ENCODE results near the gene MAGEB16.

MAGEB16 gene

GRCh38 chrX:35798042-35798441 is at the start of gene MAGEB16:
TSS of gene MAGEB16 (plus strand) at chrX:35798342. CDS start at chrX:35802197, 3,855 bp downstream.
- no peak for DNase-seq (ENCODE audit: extremely low read depth in 1 of 2, low read depth in 1 of 2)

DNA sequence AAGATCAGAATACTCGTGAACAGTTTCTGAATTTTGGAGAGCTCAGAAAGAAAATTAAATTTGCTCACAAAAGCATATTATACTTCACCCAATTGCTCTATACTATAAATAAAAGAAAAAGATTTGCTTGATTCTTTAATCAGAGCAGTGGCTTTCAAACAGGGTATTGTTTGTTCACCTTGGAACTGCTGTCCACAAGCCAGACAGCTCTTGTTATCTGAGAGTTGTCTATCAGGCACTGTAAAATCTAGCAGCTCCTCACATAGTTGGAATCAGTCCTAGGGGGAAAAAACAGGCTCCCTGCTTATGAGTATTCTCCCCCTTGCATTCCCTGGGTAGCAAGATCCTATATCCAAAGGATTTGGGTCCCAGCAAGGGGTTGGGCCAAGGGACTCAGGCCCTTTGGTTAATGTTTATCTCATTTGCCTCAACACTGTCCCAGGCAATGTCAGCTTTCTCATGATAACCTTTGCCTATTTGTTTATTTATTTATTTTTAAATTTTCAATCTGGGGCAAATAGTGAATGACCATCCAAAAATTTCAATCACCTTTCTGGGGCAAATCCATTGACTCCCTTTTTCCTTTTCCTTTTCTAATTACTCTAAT is 24.1 kb upstream of the MAGEB16 start:
- no peak for DNase-seq (ENCODE audit: extremely low read depth in 1 of 2, low read depth in 1 of 2)

GRCh38 chrX:35785075-35785474 is 13.1 kb upstream of the MAGEB16 start:
- DNase-seq (ENCODE audit: extremely low read depth in 1 of 2, low read depth in 1 of 2), result no peak

DNA sequence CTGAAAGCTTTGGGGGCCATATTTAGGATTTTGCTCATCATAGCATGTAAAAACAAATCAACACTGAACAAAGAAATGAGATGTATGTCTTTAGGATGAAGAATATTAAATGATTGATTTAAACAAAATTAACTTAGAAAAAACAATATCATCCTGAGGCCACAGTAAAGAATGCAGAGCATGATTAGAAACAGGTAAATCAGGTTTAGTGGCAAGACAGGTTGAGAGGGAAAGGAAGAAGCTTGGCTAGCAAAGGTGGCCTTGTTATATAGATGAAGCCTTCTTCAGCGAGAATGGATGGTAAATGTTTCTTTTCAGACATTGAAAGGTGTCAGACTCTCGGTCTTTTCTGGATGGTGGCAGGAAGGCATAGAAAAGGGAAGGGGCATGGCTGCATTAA is 11.9 kb upstream of the MAGEB16 start:
- DNase-seq (ENCODE audit: extremely low read depth in 1 of 2, low read depth in 1 of 2), result no peak

GRCh38 chrX:35787867-35788266 is 10.3 kb upstream of the MAGEB16 start:
- no peak for DNase-seq (ENCODE audit: extremely low read depth in 1 of 2, low read depth in 1 of 2)

- no peak for DNase-seq (ENCODE audit: extremely low read depth in 1 of 2, low read depth in 1 of 2)
These were observed 2.3 kb downstream of the MAGEB16 start for GRCh38 chrX:35800474-35800873.

DNA sequence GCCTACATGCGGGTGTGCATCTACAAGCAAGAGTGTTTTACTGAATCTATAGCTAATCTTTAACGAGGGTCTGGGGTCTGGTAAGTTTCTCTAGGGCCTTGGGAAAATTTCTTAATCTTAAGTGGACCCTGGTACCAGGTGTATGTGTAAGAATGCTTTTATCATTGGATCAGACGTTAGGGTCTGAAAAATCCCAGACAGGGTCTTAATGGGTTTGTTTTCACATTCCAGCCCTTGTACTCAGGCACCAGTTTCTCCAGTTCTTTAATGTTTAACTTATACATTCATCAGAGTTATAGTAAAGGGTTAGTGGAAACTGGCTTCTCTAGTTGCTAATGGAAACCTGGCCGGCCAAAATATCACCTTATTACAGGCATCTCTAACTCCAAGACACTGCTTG is 11.6 kb downstream of the MAGEB16 start:
- no peak for DNase-seq (ENCODE audit: extremely low read depth in 1 of 2, low read depth in 1 of 2)

DNA sequence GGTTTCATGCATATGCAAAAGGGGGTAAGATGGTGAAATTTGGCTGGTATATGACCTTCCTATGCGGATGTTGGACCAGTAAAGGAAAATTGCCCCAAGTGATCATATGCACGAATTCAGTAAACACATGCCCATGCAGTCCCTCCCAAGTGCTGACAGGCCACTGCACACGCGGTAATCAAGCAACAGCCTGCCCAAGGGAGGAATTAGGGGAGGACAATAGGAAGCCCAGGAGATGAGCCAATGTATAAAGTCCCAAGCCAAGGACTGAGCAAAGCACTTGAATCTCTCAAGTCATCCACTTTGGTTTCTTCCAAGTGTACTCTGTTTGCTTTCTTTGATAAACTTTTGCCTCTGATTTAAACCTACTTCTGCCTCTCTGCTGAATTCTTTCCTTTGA is 21.1 kb downstream of the MAGEB16 start:
- no peak for DNase-seq (ENCODE audit: extremely low read depth in 1 of 2, low read depth in 1 of 2)

DNA sequence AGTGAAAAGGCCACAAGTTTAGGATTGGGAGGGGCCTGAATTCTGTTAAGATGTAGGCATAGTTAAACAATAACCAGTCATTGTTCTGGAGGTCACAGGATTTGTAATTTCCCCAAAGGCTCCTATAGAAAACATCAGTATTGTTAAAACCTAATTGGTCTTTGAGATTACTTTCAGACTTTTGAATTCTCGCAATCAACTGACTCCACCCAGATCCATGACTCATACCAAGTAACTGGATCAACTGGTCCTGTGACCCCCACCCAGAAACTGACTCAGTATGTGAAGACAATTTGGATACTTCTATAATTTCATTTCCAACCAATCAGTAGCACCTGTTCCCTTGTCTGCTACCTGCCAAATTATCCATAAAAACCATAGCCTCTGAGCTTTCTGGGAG is 28.4 kb downstream of the MAGEB16 start:
- DNase-seq (ENCODE audit: extremely low read depth in 1 of 2, low read depth in 1 of 2), result no peak

DNA sequence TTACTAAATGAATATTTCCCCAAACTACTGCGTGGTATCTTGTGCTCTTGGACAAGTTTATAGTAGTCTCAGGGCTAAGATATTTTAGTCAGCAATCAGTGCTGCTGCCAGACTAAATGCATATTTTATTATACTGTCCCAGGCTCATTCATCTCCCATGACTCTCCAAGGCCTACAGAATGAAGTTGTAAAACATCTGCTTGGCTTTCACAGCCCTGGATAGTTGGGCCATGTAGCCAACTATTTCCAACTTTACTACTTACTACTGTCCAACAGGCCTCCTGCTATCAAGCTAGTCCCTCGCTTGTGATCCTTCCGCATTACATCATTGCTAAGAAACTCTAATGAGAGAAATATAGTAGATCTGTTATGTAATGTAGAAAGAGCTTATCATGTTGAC is 31.4 kb downstream of the MAGEB16 start:
- no peak for DNase-seq (ENCODE audit: extremely low read depth in 1 of 2, low read depth in 1 of 2)

DNA sequence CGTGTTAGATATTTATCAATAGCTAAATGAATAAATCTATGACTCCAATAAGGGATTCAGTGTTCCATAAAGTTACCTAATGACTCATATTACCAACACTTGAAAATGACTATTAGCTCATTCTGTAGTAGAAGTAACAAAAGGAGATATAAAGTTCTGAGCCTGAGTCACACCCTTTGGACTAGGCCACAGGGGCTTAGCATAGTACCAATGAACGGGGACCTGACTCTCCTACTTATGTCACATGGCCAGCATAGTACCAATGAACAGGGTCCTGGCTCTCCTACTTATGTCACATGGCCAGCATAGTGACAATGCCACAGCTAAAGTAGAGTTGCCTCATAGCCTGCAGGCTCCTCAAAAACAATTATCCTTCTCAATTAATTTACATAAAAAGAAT is 43.7 kb downstream of the MAGEB16 start:
- DNase-seq (ENCODE audit: extremely low read depth in 1 of 2, low read depth in 1 of 2), result no peak

DNA sequence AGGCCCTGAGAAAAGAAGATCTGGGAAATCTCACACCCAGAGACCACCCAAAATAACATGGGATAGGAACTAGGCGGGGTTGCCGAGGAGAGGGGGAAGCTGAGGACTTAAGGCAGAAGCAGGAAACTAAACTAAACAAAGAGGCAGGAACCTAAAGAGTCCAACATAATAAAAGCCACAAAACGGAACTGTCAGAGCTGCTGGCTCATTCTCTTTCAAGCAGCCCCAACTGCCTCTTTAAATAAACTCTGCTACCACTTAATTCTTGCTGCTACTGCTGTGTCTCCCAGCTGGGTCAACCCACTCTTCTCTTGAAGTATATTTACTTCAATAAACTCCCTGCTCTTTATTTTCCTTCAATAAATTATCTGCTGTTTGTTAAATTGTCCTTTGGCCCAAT is 44.5 kb downstream of the MAGEB16 start:
- DNase-seq (ENCODE audit: extremely low read depth in 1 of 2, low read depth in 1 of 2), result no peak

DNA sequence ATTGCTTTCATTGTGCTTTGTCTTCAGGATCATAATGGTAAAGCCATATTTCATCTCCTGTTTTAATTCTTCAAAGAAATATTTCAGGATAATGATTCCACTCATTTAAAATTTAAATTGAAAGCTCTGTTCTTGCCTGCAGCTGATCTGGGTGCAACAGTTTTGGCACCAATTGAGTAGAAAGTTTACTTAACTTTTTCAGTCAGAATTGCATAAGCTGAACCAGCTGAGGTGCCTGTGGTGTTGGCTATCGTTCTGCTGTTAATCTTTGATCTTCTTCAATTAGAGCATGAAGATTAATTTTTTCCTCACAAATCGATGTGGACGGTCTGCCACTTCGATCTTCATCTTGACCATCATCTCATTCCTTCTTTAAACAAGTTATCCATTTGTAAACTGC is 49.6 kb downstream of the MAGEB16 start:
- no peak for DNase-seq (ENCODE audit: extremely low read depth in 1 of 2, low read depth in 1 of 2)
